ENCODE results near the gene ZCCHC9. TPM values are rescaled to one million over a fixed set of nuclear protein-coding genes. Genes with fewer than 3 reads are reported as not detected.
"Not testable (repeated sequence)": the region's sequence is repeated elsewhere in the genome, so short reads cannot be mapped to it uniquely, and the experiment has no call there.

Gene ZCCHC9
- polyA plus RNA-seq, 1 donor = 38.9 TPM

DNA sequence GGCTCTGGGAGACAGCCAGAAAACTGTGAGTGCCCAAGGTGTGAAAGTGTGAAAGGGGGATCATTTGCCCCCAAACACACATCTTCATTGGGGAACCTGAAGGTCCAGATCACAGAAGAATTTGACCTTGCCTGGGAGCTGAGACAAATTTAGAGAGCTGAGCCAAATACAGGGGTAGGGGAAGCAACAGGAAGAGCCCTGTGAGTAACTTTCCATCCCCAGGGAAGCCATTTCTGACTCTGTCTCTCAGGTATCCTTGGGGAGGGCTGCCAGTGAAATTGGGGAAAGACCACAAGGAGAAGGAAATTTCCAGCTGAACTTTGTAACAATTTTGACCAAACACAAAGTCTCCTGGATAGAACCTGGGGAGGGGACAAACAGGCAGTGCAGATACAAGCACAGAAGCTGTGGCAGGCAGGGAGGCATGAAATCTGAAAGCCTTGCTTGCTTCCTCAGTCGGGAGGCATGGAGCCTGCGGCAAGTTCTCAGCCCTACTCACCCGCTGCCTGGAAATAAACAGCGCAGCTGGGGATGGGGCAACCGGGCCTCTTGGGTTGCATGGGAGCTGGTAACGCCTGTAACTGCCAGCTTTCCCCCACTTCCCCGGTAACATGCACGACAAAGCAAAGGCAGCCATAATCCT lies 31.5 kb upstream of the ZCCHC9 start:
- Histone ChIP-seq H3K4me3 (ENCODE audit: low read length) (no peak overlapping the region), H3K4me1 (ENCODE audit: control insufficient read depth, insufficient read depth, low read length) (no peaks in the 10 kb centered on the region), H3K27me3 (ENCODE audit: control insufficient read depth, insufficient read depth, low read length) (no peaks in the 10 kb centered on the region), H3K36me3 (ENCODE audit: control insufficient read depth, insufficient read depth, low read length) (no peaks in the 10 kb centered on the region), H3K27ac (ENCODE audit: low read length) (no peak overlapping the region), H3K9me3 (ENCODE audit: control insufficient read depth, low read depth, low read length) (peaks cover 15% of the 10 kb centered on the region)
- no CpG with 5 or more reads among the region's 8 CpGs for WGBS (ENCODE audit: insufficient coverage, low lambda C conversion rate)
- no peak for DNase-seq

GRCh38 chr5:81270394-81271027 lies 30.9 kb upstream of the ZCCHC9 start:
- not testable (repeated sequence) for H3K27ac ChIP-seq (ENCODE audit: low read length); H3K4me3 ChIP-seq (ENCODE audit: low read length); H3K36me3 ChIP-seq (ENCODE audit: control insufficient read depth, insufficient read depth, low read length); DNase-seq; H3K27me3 ChIP-seq (ENCODE audit: control insufficient read depth, insufficient read depth, low read length); H3K4me1 ChIP-seq (ENCODE audit: control insufficient read depth, insufficient read depth, low read length)
- WGBS (ENCODE audit: insufficient coverage, low lambda C conversion rate) = no CpG with 5 or more reads among the region's 2 CpGs
- peaks cover 15% of the 10 kb centered on the region for H3K9me3 ChIP-seq (ENCODE audit: control insufficient read depth, low read depth, low read length)

- Histone ChIP-seq H3K36me3 (ENCODE audit: control insufficient read depth, insufficient read depth, low read length) (peaks cover 3% of the 10 kb centered on the region), H3K27me3 (ENCODE audit: control insufficient read depth, insufficient read depth, low read length) (no peaks in the 10 kb centered on the region), H3K9me3 (ENCODE audit: control insufficient read depth, low read depth, low read length) (no peaks in the 10 kb centered on the region), H3K4me3 (ENCODE audit: low read length) (no peak overlapping the region), H3K4me1 (ENCODE audit: control insufficient read depth, insufficient read depth, low read length) (no peaks in the 10 kb centered on the region), H3K27ac (ENCODE audit: low read length) (no peak overlapping the region)
- no peak for DNase-seq
- WGBS (ENCODE audit: insufficient coverage, low lambda C conversion rate) = no CpG with 5 or more reads among the region's 1 CpG
Observed at GRCh38 chr5:81283976-81284375, 17.4 kb upstream of the ZCCHC9 start.

DNA sequence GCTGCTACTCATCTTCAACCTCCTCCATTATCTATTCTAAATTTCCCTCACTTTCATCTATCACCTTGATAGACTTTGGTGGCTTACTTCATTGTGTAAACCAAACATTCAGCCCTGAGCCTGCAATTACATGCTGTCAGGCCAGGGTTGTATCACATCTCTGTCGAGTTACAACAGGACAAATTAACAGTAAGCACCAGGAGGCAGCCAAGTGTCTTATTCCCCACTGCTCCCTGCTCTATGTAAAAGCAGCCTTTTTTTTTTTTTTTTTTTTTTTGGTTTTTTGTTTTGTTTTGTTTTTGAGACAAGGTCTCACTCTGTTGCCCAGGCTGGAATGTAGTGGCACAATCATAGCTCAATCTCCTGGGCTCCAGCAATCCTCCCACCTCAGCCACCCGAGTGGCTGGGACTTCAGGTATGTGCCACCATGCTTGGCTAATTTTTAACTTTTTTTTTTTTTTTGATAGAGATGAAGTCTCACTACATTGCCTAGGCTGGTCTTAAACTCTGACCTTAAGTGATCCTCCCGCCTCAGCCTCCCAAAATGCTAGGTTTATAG lies 15.2 kb upstream of the ZCCHC9 start:
- Histone ChIP-seq H3K27ac (ENCODE audit: low read length) (no peak overlapping the region), H3K4me3 (ENCODE audit: low read length) (no peak overlapping the region), H3K9me3 (ENCODE audit: control insufficient read depth, low read depth, low read length) (no peaks in the 10 kb centered on the region), H3K36me3 (ENCODE audit: control insufficient read depth, insufficient read depth, low read length) (peaks cover 3% of the 10 kb centered on the region), H3K27me3 (ENCODE audit: control insufficient read depth, insufficient read depth, low read length) (no peaks in the 10 kb centered on the region), H3K4me1 (ENCODE audit: control insufficient read depth, insufficient read depth, low read length) (no peaks in the 10 kb centered on the region)
- DNase-seq = no peak
- WGBS (ENCODE audit: insufficient coverage, low lambda C conversion rate) = 60% methylated on average over 1 of the region's 3 CpGs

DNA sequence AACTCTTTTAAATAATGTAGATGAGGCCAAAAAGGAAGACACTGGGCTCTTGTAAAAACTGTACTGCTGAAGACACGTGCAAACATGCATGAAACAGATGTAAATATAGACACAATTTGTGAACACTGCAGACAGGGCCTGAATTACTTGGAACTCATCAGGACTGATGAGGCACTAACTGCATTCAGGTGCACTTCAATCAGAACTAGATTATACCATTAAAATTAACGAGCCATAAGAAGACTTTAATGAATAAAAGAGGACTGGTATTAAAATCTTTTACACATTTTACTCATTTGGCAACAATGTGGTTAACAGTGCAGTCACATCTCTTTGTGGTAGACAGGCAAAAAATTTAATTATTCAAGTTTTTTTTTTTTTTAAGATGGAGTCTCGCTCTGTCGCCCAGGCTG lies 13.4 kb upstream of the ZCCHC9 start:
- Histone ChIP-seq H3K36me3 (ENCODE audit: control insufficient read depth, insufficient read depth, low read length) (peaks cover 3% of the 10 kb centered on the region), H3K27me3 (ENCODE audit: control insufficient read depth, insufficient read depth, low read length) (no peaks in the 10 kb centered on the region), H3K4me3 (ENCODE audit: low read length) (no peak overlapping the region), H3K9me3 (ENCODE audit: control insufficient read depth, low read depth, low read length) (peaks cover 10% of the 10 kb centered on the region), H3K4me1 (ENCODE audit: control insufficient read depth, insufficient read depth, low read length) (no peaks in the 10 kb centered on the region), H3K27ac (ENCODE audit: low read length) (no peak overlapping the region)
- DNase-seq = no peak
- WGBS (ENCODE audit: insufficient coverage, low lambda C conversion rate) = 92% methylated on average over 2 of the region's 4 CpGs

- WGBS (ENCODE audit: insufficient coverage, low lambda C conversion rate) = no CpG with 5 or more reads among the region's 1 CpG
- no peak for DNase-seq
- peaks cover 16% of the 10 kb centered on the region for H3K9me3 ChIP-seq (ENCODE audit: control insufficient read depth, low read depth, low read length)
- H3K36me3 ChIP-seq (ENCODE audit: control insufficient read depth, insufficient read depth, low read length) = peaks cover 3% of the 10 kb centered on the region
- no peaks in the 10 kb centered on the region for H3K4me1 ChIP-seq (ENCODE audit: control insufficient read depth, insufficient read depth, low read length)
- no peaks in the 10 kb centered on the region for H3K27me3 ChIP-seq (ENCODE audit: control insufficient read depth, insufficient read depth, low read length)
- no peak overlapping the region for H3K4me3 ChIP-seq (ENCODE audit: low read length)
- H3K27ac ChIP-seq (ENCODE audit: low read length) = no peak overlapping the region
Observed at GRCh38 chr5:81290146-81290545, 11.2 kb upstream of the ZCCHC9 start.

- H3K9me3 ChIP-seq (ENCODE audit: control insufficient read depth, low read depth, low read length) = peaks cover 16% of the 10 kb centered on the region
- H3K4me1 ChIP-seq (ENCODE audit: control insufficient read depth, insufficient read depth, low read length) = no peaks in the 10 kb centered on the region
- no peaks in the 10 kb centered on the region for H3K27me3 ChIP-seq (ENCODE audit: control insufficient read depth, insufficient read depth, low read length)
- no peak for DNase-seq
- no peaks in the 10 kb centered on the region for H3K36me3 ChIP-seq (ENCODE audit: control insufficient read depth, insufficient read depth, low read length)
- no peak overlapping the region for H3K27ac ChIP-seq (ENCODE audit: low read length)
- no peak overlapping the region for H3K4me3 ChIP-seq (ENCODE audit: low read length)
- no CpG with 5 or more reads among the region's 2 CpGs for WGBS (ENCODE audit: insufficient coverage, low lambda C conversion rate)
Observed at GRCh38 chr5:81292130-81292529, 9.3 kb upstream of the ZCCHC9 start.

- 83% methylated on average over 1 of the region's 5 CpGs for WGBS (ENCODE audit: insufficient coverage, low lambda C conversion rate)
- H3K4me1 ChIP-seq (ENCODE audit: control insufficient read depth, insufficient read depth, low read length); H3K27me3 ChIP-seq (ENCODE audit: control insufficient read depth, insufficient read depth, low read length); H3K4me3 ChIP-seq (ENCODE audit: low read length); H3K27ac ChIP-seq (ENCODE audit: low read length); H3K36me3 ChIP-seq (ENCODE audit: control insufficient read depth, insufficient read depth, low read length); DNase-seq: not testable (repeated sequence)
- peaks cover 16% of the 10 kb centered on the region for H3K9me3 ChIP-seq (ENCODE audit: control insufficient read depth, low read depth, low read length)
Observed at GRCh38 chr5:81294021-81294420, 7.4 kb upstream of the ZCCHC9 start.

GRCh38 chr5:81297531-81297930 lies 3.9 kb upstream of the ZCCHC9 start:
- peaks cover 12% of the 10 kb centered on the region for H3K4me1 ChIP-seq (ENCODE audit: control insufficient read depth, insufficient read depth, low read length)
- no peak overlapping the region for H3K27ac ChIP-seq (ENCODE audit: low read length)
- peaks cover 10% of the 10 kb centered on the region for H3K9me3 ChIP-seq (ENCODE audit: control insufficient read depth, low read depth, low read length)
- no peak overlapping the region for H3K4me3 ChIP-seq (ENCODE audit: low read length)
- H3K36me3 ChIP-seq (ENCODE audit: control insufficient read depth, insufficient read depth, low read length) = no peaks in the 10 kb centered on the region
- 83% methylated on average over 1 of the region's 4 CpGs for WGBS (ENCODE audit: insufficient coverage, low lambda C conversion rate)
- no peak for DNase-seq
- no peaks in the 10 kb centered on the region for H3K27me3 ChIP-seq (ENCODE audit: control insufficient read depth, insufficient read depth, low read length)

DNA sequence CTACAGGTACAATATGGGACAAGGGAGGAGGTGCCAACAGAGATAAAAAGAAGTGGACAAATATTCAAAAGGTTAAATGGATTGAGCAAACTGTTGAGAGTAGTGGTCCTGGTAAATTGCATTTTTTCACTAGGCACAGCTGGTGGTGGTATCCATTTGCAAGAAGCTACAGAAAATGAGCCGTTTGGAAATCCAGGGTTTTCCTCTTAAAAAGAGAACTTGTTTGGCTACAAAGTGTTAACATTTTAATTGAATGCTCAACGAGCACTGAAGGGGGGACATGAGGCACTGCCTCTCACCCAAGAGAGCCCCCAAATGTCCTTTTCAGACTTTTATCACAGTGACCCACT lies 491 bp upstream of the ZCCHC9 start:
- Histone ChIP-seq H3K36me3 (ENCODE audit: control insufficient read depth, insufficient read depth, low read length) (peaks cover 7% of the 10 kb centered on the region), H3K4me3 (ENCODE audit: low read length) (peak overlapping the region; percentile 88), H3K9me3 (ENCODE audit: control insufficient read depth, low read depth, low read length) (no peaks in the 10 kb centered on the region), H3K27me3 (ENCODE audit: control insufficient read depth, insufficient read depth, low read length) (no peaks in the 10 kb centered on the region), H3K27ac (ENCODE audit: low read length) (peak overlapping the region; percentile 84), H3K4me1 (ENCODE audit: control insufficient read depth, insufficient read depth, low read length) (peaks cover 13% of the 10 kb centered on the region)
- peak in 1 of 2 donors; percentile 1 for DNase-seq
- WGBS (ENCODE audit: insufficient coverage, low lambda C conversion rate) = 0% methylated on average over 1 of the region's 2 CpGs

GRCh38 chr5:81302596-81302995 lies 1.2 kb downstream of the ZCCHC9 start:
- no peak for DNase-seq
- WGBS (ENCODE audit: insufficient coverage, low lambda C conversion rate) = 100% methylated on average over 1 of the region's 5 CpGs

More at GRCh38 chr5:81302596-81302995, 1.2 kb downstream of the ZCCHC9 start:
- no peak overlapping the region for H3K27ac ChIP-seq (ENCODE audit: low read length)
- H3K36me3 ChIP-seq (ENCODE audit: control insufficient read depth, insufficient read depth, low read length) = peaks cover 7% of the 10 kb centered on the region
- H3K4me3 ChIP-seq (ENCODE audit: low read length) = peak overlapping the region; percentile 88
- H3K4me1 ChIP-seq (ENCODE audit: control insufficient read depth, insufficient read depth, low read length) = peaks cover 13% of the 10 kb centered on the region
- no peaks in the 10 kb centered on the region for H3K9me3 ChIP-seq (ENCODE audit: control insufficient read depth, low read depth, low read length)
- H3K27me3 ChIP-seq (ENCODE audit: control insufficient read depth, insufficient read depth, low read length) = no peaks in the 10 kb centered on the region
